GM12865 (cell line): ENCODE data around the gene AGO4.

ENCODE experiments used
- DNase-seq: peaks from one replicate; pipeline ENCODE4 v3.0.0; 2010; ENCODE audit warnings: low read depth
- H3K4me3 ChIP-seq: 2 replicates; pipeline ENCODE4 v1.5.1; 2011; ENCODE audit warnings: mild to moderate bottlenecking, low read depth, low read length, control low read depth
- CTCF ChIP-seq: IDR thresholded peaks from 2 replicates; pipeline ENCODE4 v1.5.1; 2011; ENCODE audit warnings: low read length, control low read depth, low read depth, inconsistent platforms; ENCODE audit not compliant: insufficient read depth; ENCODE audit errors: missing control alignments

AGO4 gene

DNA sequence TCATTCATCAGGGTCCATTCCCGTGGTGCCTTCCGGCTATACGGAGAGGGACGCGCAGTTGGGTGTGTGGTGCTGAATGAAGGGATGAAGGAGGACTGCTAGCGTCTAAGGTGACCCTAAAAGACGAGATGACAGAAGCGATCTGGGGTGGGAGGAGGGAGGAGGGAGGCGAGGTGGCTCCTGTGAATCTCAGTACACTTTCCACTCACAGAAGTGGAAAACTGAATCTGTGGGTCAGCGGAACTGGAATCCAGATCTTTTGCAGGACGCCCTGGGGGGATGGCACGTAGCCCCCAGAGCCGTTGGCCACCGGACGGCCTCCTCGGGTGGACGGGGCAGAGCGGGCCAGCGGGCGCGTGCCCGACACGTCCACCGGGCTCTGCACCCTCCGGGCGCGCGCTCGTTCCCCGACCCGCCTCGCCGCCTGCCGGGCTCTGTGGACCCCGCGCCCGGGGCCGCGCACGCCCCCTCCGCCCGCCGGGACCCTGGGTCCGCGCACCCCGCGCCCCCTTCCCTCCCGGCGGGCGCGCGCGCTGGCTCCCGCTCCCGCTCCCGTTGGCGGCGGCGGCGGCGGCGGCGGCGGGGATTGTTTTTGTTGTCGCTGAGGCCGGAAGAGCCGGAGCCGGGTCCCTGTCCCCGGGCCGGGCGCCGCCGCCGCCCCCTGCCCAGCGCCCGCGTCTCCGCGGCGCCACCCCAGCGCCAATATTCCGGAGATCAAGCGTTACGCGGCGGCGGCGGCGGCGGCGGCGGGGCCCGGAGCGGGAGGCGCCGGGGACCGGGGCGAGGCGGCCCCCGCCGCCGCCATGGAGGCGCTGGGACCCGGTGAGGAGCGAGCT, at the start of gene AGO4:
TSS of gene AGO4 (plus strand) at position 403 of the 836 bp plus-strand sequence. CDS start at position 804, 401 bp downstream.
- peak; percentile 39 for DNase-seq
- TF ChIP-seq CTCF, result no peak
- H3K4me3 ChIP-seq, result peak within 1 kb of the TSS; percentile 68

- DNase-seq, result no peak
- H3K4me3 ChIP-seq, result no peak overlapping the region
- TF ChIP-seq CTCF, result no peak
Observed at GRCh38 chr1:35762141-35762540, 45.7 kb upstream of the AGO4 start.

GRCh38 chr1:35763201-35763600, 44.6 kb upstream of the AGO4 start:
- no peak for DNase-seq
- no peak for TF ChIP-seq CTCF
- H3K4me3 ChIP-seq, result no peak overlapping the region

- no peak for TF ChIP-seq CTCF
- H3K4me3 ChIP-seq, result no peak overlapping the region
- DNase-seq, result no peak
Observed at GRCh38 chr1:35764283-35764682, 43.5 kb upstream of the AGO4 start.

DNA sequence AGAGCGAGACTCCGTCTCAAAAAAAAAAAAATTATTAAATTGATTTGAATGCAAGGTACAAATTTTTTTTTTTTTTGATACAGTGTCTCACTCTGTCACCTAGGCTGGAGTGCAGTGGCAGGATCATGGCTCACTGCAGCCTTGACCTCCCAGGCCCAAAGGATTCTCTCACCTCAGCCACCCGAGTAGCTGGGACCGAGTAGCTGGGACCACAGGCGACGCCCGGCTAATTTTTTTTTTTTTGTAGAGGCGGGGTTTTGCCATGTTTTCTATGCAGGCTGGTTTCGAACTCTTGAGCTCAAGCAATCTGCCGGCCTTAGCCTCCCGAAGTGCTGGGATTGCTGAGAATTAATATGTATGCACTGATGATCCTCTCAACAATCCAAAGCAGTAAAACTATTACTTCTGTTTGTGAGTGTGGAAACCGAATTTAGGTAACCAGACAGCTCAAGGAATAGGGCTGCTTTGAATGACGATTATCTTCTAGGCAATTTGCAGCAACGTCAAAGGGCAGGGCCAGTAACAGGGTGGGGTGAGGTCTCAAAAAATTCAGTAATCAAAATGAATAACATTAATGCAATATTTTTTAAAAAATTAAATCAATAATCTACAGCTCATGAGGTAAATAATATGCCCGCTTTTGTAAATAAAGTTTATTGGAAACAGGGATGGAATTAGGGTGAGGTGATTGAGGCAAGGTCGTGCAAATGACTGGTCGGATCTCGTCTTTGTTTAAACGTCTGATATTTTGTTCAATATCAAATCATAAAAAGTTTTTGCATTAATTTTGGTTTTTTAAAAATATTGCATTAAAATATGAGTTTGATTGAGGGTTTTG, 39.2 kb upstream of the AGO4 start:
- H3K4me3 ChIP-seq, result peak overlapping the region; percentile 88
- DNase-seq, result peak; percentile 9
- TF ChIP-seq CTCF, result no peak

GRCh38 chr1:35769188-35769758, 38.5 kb upstream of the AGO4 start:
- TF ChIP-seq CTCF, result no peak
- peak; percentile 95 for DNase-seq
- peak overlapping the region; percentile 88 for H3K4me3 ChIP-seq
